KMS-11 (cell line): ENCODE results near the gene ATP8A2.

Experiments
- H2AFZ ChIP-seq: fragments of 200-600 bp; sonication (generic); 2 replicates; pipeline ENCODE4 v1.6.1; 2016; ENCODE audit warnings: antibody characterized with exemption, mixed run types, low read depth
- H3K27ac ChIP-seq: fragments of 200-600 bp; sonication (generic); 2 replicates; pipeline ENCODE4 v1.6.1; 2016; ENCODE audit warnings: mild to moderate bottlenecking, mixed run types
- H3K27me3 ChIP-seq: fragments of 200-600 bp; sonication (generic); 2 replicates; pipeline ENCODE4 v1.6.1; 2017; ENCODE audit warnings: mild to moderate bottlenecking, low read depth, mixed run types, moderate library complexity; ENCODE audit not compliant: insufficient read depth
- H3K36me3 ChIP-seq: fragments of 200-600 bp; sonication (generic); 2 replicates; pipeline ENCODE4 v1.6.1; 2017; ENCODE audit warnings: mild to moderate bottlenecking, mixed run types; ENCODE audit not compliant: insufficient read depth
- H3K4me1 ChIP-seq: fragments of 200-600 bp; sonication (generic); 2 replicates; pipeline ENCODE4 v1.6.1; 2016; ENCODE audit warnings: mild to moderate bottlenecking, low read depth, mixed run types; ENCODE audit not compliant: poor library complexity, severe bottlenecking
- H3K4me2 ChIP-seq: fragments of 200-600 bp; sonication (generic); 2 replicates; pipeline ENCODE4 v1.7.0; 2016; ENCODE audit warnings: mild to moderate bottlenecking, mixed run types
- H3K4me3 ChIP-seq: fragments of 200-600 bp; sonication (generic); IDR thresholded peaks from 2 replicates; pipeline ENCODE4 v1.6.1; 2017; ENCODE audit warnings: low read depth, low read length, mixed read lengths; ENCODE audit not compliant: insufficient read depth
- H3K79me2 ChIP-seq: fragments of 200-600 bp; sonication (generic); 2 replicates; pipeline ENCODE4 v1.6.1; 2016; ENCODE audit warnings: low read depth, mixed run types; ENCODE audit not compliant: insufficient read depth
- H3K9ac ChIP-seq: fragments of 200-600 bp; sonication (generic); 2 replicates; pipeline ENCODE4 v1.6.1; 2016; ENCODE audit warnings: mild to moderate bottlenecking, mixed run types
- H4K20me1 ChIP-seq: fragments of 200-600 bp; sonication (generic); 2 replicates; pipeline ENCODE4 v1.6.1; 2016; ENCODE audit warnings: mild to moderate bottlenecking, mixed run types; ENCODE audit not compliant: insufficient read depth
- TF ChIP-seq, protein P1 (sequence below): fragments of 200-600 bp; sonication (generic); conservative IDR thresholded peaks from 2 replicates; pipeline ENCODE4 v1.6.1; 2017; ENCODE audit warnings: low read depth, mild to moderate bottlenecking, antibody characterized with exemption, low read length, moderate library complexity, mixed read lengths

The ATP8A2 gene

DNA sequence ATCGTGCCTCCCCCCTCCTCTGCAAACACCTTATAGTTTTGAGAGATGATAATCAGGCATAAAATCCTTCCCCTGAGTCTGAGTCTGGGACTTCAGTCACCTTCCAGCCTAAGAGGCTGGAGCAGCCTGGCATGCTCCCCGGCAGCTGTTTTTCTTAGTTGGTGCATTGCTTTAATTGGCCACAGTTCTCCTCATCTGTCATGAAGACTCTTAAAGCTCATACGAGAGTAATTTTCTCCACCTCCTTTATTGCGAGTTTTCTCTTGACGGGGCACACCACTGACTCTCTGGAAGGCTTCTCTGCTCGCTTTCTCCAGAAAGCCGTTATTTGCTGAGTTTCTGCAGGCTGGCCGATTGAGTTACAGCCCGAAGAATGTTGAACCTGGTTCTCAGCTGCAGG, 310.5 kb downstream of the ATP8A2 start:
- no peaks in the 10 kb centered on the region for H3K4me1 ChIP-seq
- H4K20me1 ChIP-seq = no peaks in the 10 kb centered on the region
- H3K27ac ChIP-seq = no peak overlapping the region
- H3K27me3 ChIP-seq = no peaks in the 10 kb centered on the region
- no peak overlapping the region for H2AFZ ChIP-seq
- H3K9ac ChIP-seq = no peak overlapping the region
- no peak overlapping the region for H3K4me2 ChIP-seq
- H3K4me3 ChIP-seq = no peak overlapping the region
- no peaks in the 10 kb centered on the region for H3K79me2 ChIP-seq
- TF ChIP-seq, protein P1, sequence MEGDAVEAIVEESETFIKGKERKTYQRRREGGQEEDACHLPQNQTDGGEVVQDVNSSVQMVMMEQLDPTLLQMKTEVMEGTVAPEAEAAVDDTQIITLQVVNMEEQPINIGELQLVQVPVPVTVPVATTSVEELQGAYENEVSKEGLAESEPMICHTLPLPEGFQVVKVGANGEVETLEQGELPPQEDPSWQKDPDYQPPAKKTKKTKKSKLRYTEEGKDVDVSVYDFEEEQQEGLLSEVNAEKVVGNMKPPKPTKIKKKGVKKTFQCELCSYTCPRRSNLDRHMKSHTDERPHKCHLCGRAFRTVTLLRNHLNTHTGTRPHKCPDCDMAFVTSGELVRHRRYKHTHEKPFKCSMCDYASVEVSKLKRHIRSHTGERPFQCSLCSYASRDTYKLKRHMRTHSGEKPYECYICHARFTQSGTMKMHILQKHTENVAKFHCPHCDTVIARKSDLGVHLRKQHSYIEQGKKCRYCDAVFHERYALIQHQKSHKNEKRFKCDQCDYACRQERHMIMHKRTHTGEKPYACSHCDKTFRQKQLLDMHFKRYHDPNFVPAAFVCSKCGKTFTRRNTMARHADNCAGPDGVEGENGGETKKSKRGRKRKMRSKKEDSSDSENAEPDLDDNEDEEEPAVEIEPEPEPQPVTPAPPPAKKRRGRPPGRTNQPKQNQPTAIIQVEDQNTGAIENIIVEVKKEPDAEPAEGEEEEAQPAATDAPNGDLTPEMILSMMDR = no peak
- H3K36me3 ChIP-seq = no peaks in the 10 kb centered on the region

DNA sequence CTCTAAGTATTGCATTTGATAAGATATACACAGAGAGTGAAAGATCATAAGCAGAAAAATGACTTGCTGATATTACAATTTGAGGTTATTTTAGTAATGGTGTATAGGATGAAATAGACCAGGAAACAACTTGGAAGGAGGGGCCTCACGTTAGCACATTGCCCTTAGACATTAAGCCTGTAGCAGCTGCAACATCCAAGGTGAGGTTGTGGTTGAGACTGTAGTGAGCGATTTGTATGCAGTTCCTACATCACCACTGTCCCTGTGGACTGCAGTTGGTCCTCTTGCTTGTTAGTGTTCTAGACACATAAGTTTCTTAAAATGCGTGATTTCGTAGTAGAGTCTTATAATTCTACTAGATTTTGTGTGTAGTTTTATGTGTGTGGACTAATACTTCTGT, 311.3 kb downstream of the ATP8A2 start:
- Histone ChIP-seq H3K4me2 (no peak overlapping the region), H3K4me3 (no peak overlapping the region), H3K27me3 (no peaks in the 10 kb centered on the region), H3K9ac (no peak overlapping the region), H2AFZ (no peak overlapping the region), H3K4me1 (no peaks in the 10 kb centered on the region), H4K20me1 (no peaks in the 10 kb centered on the region), H3K27ac (no peak overlapping the region), H3K36me3 (no peaks in the 10 kb centered on the region), H3K79me2 (no peaks in the 10 kb centered on the region)
- TF ChIP-seq, protein P1 = no peak

DNA sequence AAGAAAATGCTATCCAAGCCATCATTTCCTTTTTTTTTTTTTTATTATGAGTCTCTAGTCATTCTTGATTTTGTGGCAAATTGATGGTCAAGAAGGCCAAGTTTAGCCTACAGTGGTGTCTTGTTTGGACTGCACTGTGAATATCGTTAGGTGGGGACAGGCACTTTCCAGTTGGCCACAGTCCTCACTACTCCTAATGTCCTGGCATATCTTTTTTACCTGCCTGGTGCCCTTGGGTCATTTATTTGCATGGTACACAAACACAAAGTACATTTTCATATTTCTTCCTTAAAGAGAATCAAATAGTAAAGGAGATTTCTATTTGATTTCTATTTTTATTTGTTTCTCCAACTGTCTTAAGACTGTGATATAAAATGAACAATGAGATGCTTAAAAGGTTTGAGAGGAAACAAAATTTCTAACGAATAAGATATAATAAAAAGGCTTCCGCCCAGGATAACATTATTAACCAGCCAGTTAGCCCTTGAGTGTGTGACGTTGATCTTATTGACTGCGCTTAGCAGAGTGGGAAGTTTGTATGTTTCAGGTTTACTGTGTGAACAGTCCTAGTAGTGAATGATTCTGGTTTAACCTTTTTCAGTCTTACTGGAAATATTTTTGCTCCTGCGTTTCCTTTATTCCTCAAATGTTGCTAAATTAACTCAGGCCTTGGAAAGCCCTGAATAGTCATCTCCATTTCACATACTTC, 312.0 kb downstream of the ATP8A2 start:
- Histone ChIP-seq H3K4me2 (no peak overlapping the region), H3K27me3 (no peaks in the 10 kb centered on the region), H4K20me1 (no peaks in the 10 kb centered on the region), H3K4me3 (no peak overlapping the region), H3K4me1 (no peaks in the 10 kb centered on the region), H3K36me3 (no peaks in the 10 kb centered on the region), H3K27ac (no peak overlapping the region), H3K79me2 (no peaks in the 10 kb centered on the region), H3K9ac (no peak overlapping the region), H2AFZ (no peak overlapping the region)
- TF ChIP-seq, protein P1 = no peak

DNA sequence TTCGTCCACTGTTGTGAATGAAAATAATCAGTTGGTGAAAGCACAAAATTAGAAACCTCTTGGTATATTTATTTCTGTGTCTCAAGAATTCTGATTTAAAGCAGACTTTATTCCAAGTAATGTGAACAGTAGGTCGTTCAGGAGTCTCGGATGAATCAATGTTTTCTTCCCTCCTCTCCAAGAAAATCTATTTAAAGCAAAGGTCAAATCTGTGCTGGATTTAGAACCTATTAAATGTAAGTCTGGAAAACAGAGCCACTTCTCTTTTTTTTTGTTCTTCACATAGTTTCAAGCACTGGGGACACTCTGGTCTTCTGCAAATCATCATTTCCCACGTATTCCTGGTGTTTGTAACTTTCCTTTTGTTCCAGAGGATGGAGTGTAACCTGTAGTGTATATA, 312.7 kb downstream of the ATP8A2 start:
- H4K20me1 ChIP-seq = no peaks in the 10 kb centered on the region
- H2AFZ ChIP-seq = no peak overlapping the region
- H3K4me1 ChIP-seq = no peaks in the 10 kb centered on the region
- H3K79me2 ChIP-seq = no peaks in the 10 kb centered on the region
- H3K27me3 ChIP-seq = no peaks in the 10 kb centered on the region
- TF ChIP-seq, protein P1 = no peak
- no peak overlapping the region for H3K9ac ChIP-seq
- no peak overlapping the region for H3K4me3 ChIP-seq
- no peak overlapping the region for H3K4me2 ChIP-seq
- no peak overlapping the region for H3K27ac ChIP-seq
- no peaks in the 10 kb centered on the region for H3K36me3 ChIP-seq
